OCI-LY7 (cell line): ENCODE measurements around the gene PSMD6. TPM values are rescaled to one million over a fixed set of nuclear protein-coding genes. Genes with fewer than 3 reads are reported as not detected.

ENCODE experiments used
- BruUV-seq: library from RNA; stranded (reverse); fragments of 400-500 nt; replicated peaks from 2 replicates; lab custom pipeline; 2021; lab: Mats Ljungman, UMichigan
- CTCF ChIA-PET: fragments of 300-600 bp; sonication (Branson Sonifier 250); formaldehyde crosslinking; loops from one replicate; lab custom pipeline; 2022; ENCODE audit warnings: antibody characterized with exemption; ENCODE audit not compliant: unreplicated experiment; lab: Charles Lee
- POLR2A ChIA-PET: fragments of 300-600 bp; sonication (Branson Sonifier 250); formaldehyde crosslinking; loops from one replicate; lab custom pipeline; 2022; ENCODE audit warnings: antibody characterized with exemption; lab: Charles Lee
- DNase-seq: peaks from one replicate; pipeline ENCODE4 v3.0.0-alpha.2; 2015; ENCODE audit warnings: low spot score
- H2AFZ ChIP-seq: fragments of 200-600 bp; sonication (generic), shearing (Covaris generic); 2 replicates; pipeline ENCODE4 v1.6.1; 2014; ENCODE audit warnings: mild to moderate bottlenecking, antibody characterized with exemption, low read length, moderate library complexity
- H3K27ac ChIP-seq: fragments of 200-600 bp; sonication (generic); 2 replicates; pipeline ENCODE4 v1.5.1; 2014; ENCODE audit warnings: mixed run types, low read depth, mild to moderate bottlenecking, moderate library complexity, low read length, inconsistent platforms; ENCODE audit not compliant: poor library complexity, severe bottlenecking
- H3K36me3 ChIP-seq: fragments of 200-600 bp; sonication (generic); 2 replicates; pipeline ENCODE4 v1.6.1; 2014; ENCODE audit warnings: mild to moderate bottlenecking, antibody characterized with exemption, low read length, moderate library complexity, mixed read lengths; ENCODE audit not compliant: insufficient read depth
- H3K4me1 ChIP-seq: fragments of 200-600 bp; sonication (generic); 2 replicates; pipeline ENCODE4 v1.5.1; 2014; ENCODE audit warnings: mild to moderate bottlenecking, low read length; ENCODE audit not compliant: insufficient read depth, poor library complexity, severe bottlenecking
- H3K4me2 ChIP-seq: fragments of 200-600 bp; sonication (generic); 2 replicates; pipeline ENCODE4 v1.6.1; 2014; ENCODE audit warnings: mild to moderate bottlenecking, low read length
- H3K4me3 ChIP-seq: fragments of 200-600 bp; sonication (generic); 2 replicates; pipeline ENCODE4 v1.5.1; 2014; ENCODE audit warnings: mild to moderate bottlenecking, low read depth, low read length; ENCODE audit not compliant: poor library complexity, severe bottlenecking
- H3K79me2 ChIP-seq: fragments of 200-600 bp; sonication (generic); 2 replicates; pipeline ENCODE4 v1.6.1; 2016; ENCODE audit warnings: low read depth, mild to moderate bottlenecking, low read length, moderate library complexity, mixed read lengths; ENCODE audit not compliant: insufficient read depth
- H3K9me2 ChIP-seq: fragments of 200-600 bp; sonication (generic); 2 replicates; pipeline ENCODE4 v1.6.1; 2016; ENCODE audit warnings: mild to moderate bottlenecking, low read length, mixed read lengths; ENCODE audit not compliant: insufficient read depth
- H3K9me3 ChIP-seq: fragments of 200-600 bp; sonication (generic); 2 replicates; pipeline ENCODE4 v1.6.1; 2014; ENCODE audit warnings: mild to moderate bottlenecking, mixed run types, low read length, mixed read lengths
- H4K20me1 ChIP-seq: fragments of 200-600 bp; sonication (generic); 2 replicates; pipeline ENCODE4 v1.6.1; 2014; ENCODE audit warnings: mild to moderate bottlenecking, antibody characterized with exemption, low read length, moderate library complexity, mixed read lengths; ENCODE audit not compliant: insufficient read depth
- CTCF ChIP-seq: fragments of 200-600 bp; sonication (generic); conservative IDR thresholded peaks from 2 replicates; pipeline ENCODE4 v1.5.1; 2014; ENCODE audit warnings: mild to moderate bottlenecking, antibody characterized with exemption, low read length, moderate library complexity, mixed read lengths
- EZH2phosphoT487 ChIP-seq: fragments of 200-600 bp; sonication (generic); IDR thresholded peaks from 2 replicates; pipeline ENCODE4 v1.6.1; 2018; ENCODE audit warnings: low read depth, borderline replicate concordance, mild to moderate bottlenecking, mixed run types, antibody characterized with exemption, low read length, moderate library complexity, mixed read lengths
- intact Hi-C: fragments of 100-400 bp; cut with micrococcal nuclease; formaldehyde crosslinking; loops from one replicate; pipeline ENCODE4 v1.10.0; 2022; ENCODE audit not compliant: unreplicated experiment
- total RNA-seq, 2 experiments: library from RNA; depleted of rRNA in 1 of 2; stranded (reverse); fragments of >200 nt in 1 of 2; shearing (Covaris generic) in 1 of 2; gene quantifications; 2 replicates each; pipeline ENCODE4 v1.2.3, GENCODE V29; 2014 to 2022

Gene PSMD6
- total RNA-seq, 2 experiments from 2014 or later, result 65.2 to 106 TPM

- Histone ChIP-seq H3K4me2 (no peak overlapping the region), H3K4me3 (no peak overlapping the region), H3K4me1 (peaks cover 23% of the 10 kb centered on the region), H4K20me1 (no peaks in the 10 kb centered on the region), H3K36me3 (no peaks in the 10 kb centered on the region), H3K79me2 (no peaks in the 10 kb centered on the region), H3K9me2 (no peaks in the 10 kb centered on the region), H3K9me3 (peaks cover 6% of the 10 kb centered on the region), H2AFZ (no peak overlapping the region), H3K27ac (no peak overlapping the region)
- no peak for DNase-seq
- CTCF ChIA-PET, result interaction anchor here (1.6 kb wide), 1 partner anchor 30 kb away, joined by 3 read pairs; no protein-coding TSS in a partner anchor
- no TSS peak for BruUV-seq
- intact Hi-C loops, result no loop called here
- POLR2A ChIA-PET, result interaction anchor here (0.8 to 4.0 kb wide), 7 partner anchors 9 to 187 kb away, joined by 3 to 22 read pairs (median 5); partner anchors contain the start of genes PRICKLE2 and PSMD6
- no peak for TF ChIP-seq EZH2phosphoT487
- TF ChIP-seq CTCF, result no peak
Observed at GRCh38 chr3:64038253-64038767, 15.0 kb upstream of the PSMD6 start.

- no peak overlapping the region for H3K27ac ChIP-seq
Observed at GRCh38 chr3:64037084-64037483, 13.8 kb upstream of the PSMD6 start.

More at GRCh38 chr3:64037084-64037483, 13.8 kb upstream of the PSMD6 start:
- CTCF ChIA-PET, result no interaction called here
- peaks cover 6% of the 10 kb centered on the region for H3K9me3 ChIP-seq
- POLR2A ChIA-PET, result no interaction called here
- no peak overlapping the region for H3K4me3 ChIP-seq
- no peaks in the 10 kb centered on the region for H4K20me1 ChIP-seq
- no peak overlapping the region for H3K4me2 ChIP-seq
- H3K4me1 ChIP-seq, result peaks cover 23% of the 10 kb centered on the region
- no peaks in the 10 kb centered on the region for H3K36me3 ChIP-seq
- TF ChIP-seq EZH2phosphoT487 (no peak), CTCF (no peak)
- no peaks in the 10 kb centered on the region for H3K9me2 ChIP-seq
- no peak overlapping the region for H2AFZ ChIP-seq
- no peaks in the 10 kb centered on the region for H3K79me2 ChIP-seq
- no peak for DNase-seq
- BruUV-seq, result no TSS peak
- intact Hi-C loops, result no loop called here
